Breast epithelium (tissue), 4 donors: ENCODE measurements around the gene FLVCR2. TPM values are rescaled to one million over a fixed set of nuclear protein-coding genes. Genes with fewer than 3 reads are reported as not detected.

Experiments used
- DNase-seq, 2 donors: peaks; one replicate each; pipeline ENCODE4 v3.0.0-alpha.2; 2019; ENCODE audit warnings: low spot score in 2 of 2
- H3K27ac ChIP-seq, 2 donors: fragments of 200-600 bp; sonication (generic) in 1 of 2; one replicate each; pipeline ENCODE4 v1.5.1; 2016 to 2019; ENCODE audit warnings: mild to moderate bottlenecking in 1 of 2
- H3K27me3 ChIP-seq, 2 donors: fragments of 200-600 bp; sonication (generic) in 1 of 2; one replicate each; pipeline versions ENCODE4 v1.5.1 to v1.6.0; 2017 to 2019; ENCODE audit warnings: control low read depth in 1 of 2, mild to moderate bottlenecking in 1 of 2
- H3K36me3 ChIP-seq: fragments of 200-600 bp; one replicate; pipeline ENCODE4 v1.5.1; 2019
- H3K4me1 ChIP-seq, 2 donors: fragments of 200-600 bp; sonication (generic); one replicate each; pipeline ENCODE4 v1.5.1; 2016 to 2019; ENCODE audit warnings: control low read depth in 1 of 2
- H3K4me3 ChIP-seq, 3 donors: fragments of 200-600 bp; sonication (generic); 1 replicate in 2 of 3; 2 replicates in 1 of 3; pipeline ENCODE4 v1.5.1; 2016 to 2019; ENCODE audit warnings: mild to moderate bottlenecking in 3 of 3, moderate library complexity in 2 of 3
- H3K9me3 ChIP-seq, 2 donors: fragments of 200-600 bp; sonication (generic) in 1 of 2; one replicate each; pipeline ENCODE4 v1.5.1; 2016 to 2019; ENCODE audit warnings: control low read depth in 1 of 2
- CTCF ChIP-seq, 3 donors: fragments of 450-650 bp; IDR thresholded peaks; one replicate each; pipeline ENCODE4 v1.5.1; 2016 to 2017; ENCODE audit warnings: antibody characterized with exemption in 3 of 3, mild to moderate bottlenecking in 3 of 3, moderate library complexity in 3 of 3
- POLR2A ChIP-seq: fragments of 450-650 bp; IDR thresholded peaks from one replicate; pipeline ENCODE4 v1.6.1; 2016; ENCODE audit warnings: antibody characterized with exemption, mild to moderate bottlenecking, moderate library complexity
- POLR2AphosphoS5 ChIP-seq, 3 donors: sonication (generic); formaldehyde crosslinking; IDR thresholded peaks; one replicate each; pipeline ENCODE4 v1.6.1; 2017; ENCODE audit warnings: antibody characterized with exemption in 3 of 3
- intact Hi-C: fragments of 100-400 bp; cut with DNase I; formaldehyde crosslinking; loops from one replicate; pipeline ENCODE4 v1.15.1; 2023; ENCODE audit warnings: low total_unique reads
- total RNA-seq, 3 donors: library from RNA; depleted of rRNA; stranded (reverse); fragments of >200 nt; gene quantifications; one replicate each; pipeline ENCODE4 v1.1.0, GENCODE V29; 2016

The FLVCR2 gene
- total RNA-seq, 3 donors from 2014 or later, result 4.6 to 15.4 (median 9.1) TPM

GRCh38 chr14:75577090-75577489 is 1.3 kb upstream of the FLVCR2 start:
- Histone ChIP-seq H3K4me1 (peaks cover 7% of the 10 kb centered on the region in 2 donors), H3K27ac (no peak overlapping the region), H3K9me3 (no peaks in the 10 kb centered on the region), H3K4me3 (no peak overlapping the region), H3K27me3 (no peaks in the 10 kb centered on the region), H3K36me3 (no peaks in the 10 kb centered on the region)
- intact Hi-C loops, result loop anchor here (1.0 kb wide), 1 partner anchor 77 kb away; no protein-coding TSS in a partner anchor
- no peak for DNase-seq
- TF ChIP-seq POLR2A, result no peak
- TF ChIP-seq POLR2AphosphoS5 (IDR thresholded peaks at IDR 0.05), result no peak
- no peak for TF ChIP-seq CTCF (IDR thresholded peaks at IDR 0.05)

- intact Hi-C loops, result loop anchor here (1.0 kb wide), 1 partner anchor 77 kb away; no protein-coding TSS in a partner anchor
- DNase-seq, result peak; percentile 73 to 87
- Histone ChIP-seq H3K27ac (peak overlapping the region; percentile 75 to 79), H3K4me1 (peaks cover 7% of the 10 kb centered on the region in 2 donors), H3K36me3 (no peaks in the 10 kb centered on the region), H3K27me3 (no peaks in the 10 kb centered on the region), H3K9me3 (no peaks in the 10 kb centered on the region), H3K4me3 (peak overlapping the region; percentile 47 to 70 (median 62))
- TF ChIP-seq POLR2AphosphoS5 (IDR thresholded peaks at IDR 0.05) (peak in 1 of 3 donors; percentile 35), POLR2A (no peak), CTCF (IDR thresholded peaks at IDR 0.05) (peak; percentile 59 to 74 (median 70))
Measured at GRCh38 chr14:75577729-75578101, 705 bp upstream of the FLVCR2 start.

- Histone ChIP-seq H3K9me3 (no peaks in the 10 kb centered on the region), H3K4me1 (peaks cover 7% of the 10 kb centered on the region in 2 donors), H3K27ac (peak overlapping the region; percentile 75 to 79), H3K27me3 (no peaks in the 10 kb centered on the region), H3K36me3 (no peaks in the 10 kb centered on the region), H3K4me3 (peak overlapping the region; percentile 47 to 70 (median 62))
- TF ChIP-seq POLR2A (no peak), CTCF (IDR thresholded peaks at IDR 0.05) (peak in 2 of 3 donors; percentile 27 to 44), POLR2AphosphoS5 (IDR thresholded peaks at IDR 0.05) (no peak)
- DNase-seq, result peak in 1 of 2 donors; percentile 33
- intact Hi-C loops, result no loop called here
Measured at GRCh38 chr14:75578786-75579337, 442 bp downstream of the FLVCR2 start.

GRCh38 chr14:75579338-75579864 is 981 bp downstream of the FLVCR2 start:
- Histone ChIP-seq H3K27me3 (no peaks in the 10 kb centered on the region), H3K4me1 (peaks cover 7% of the 10 kb centered on the region in 2 donors), H3K4me3 (peak overlapping the region; percentile 47 to 70 (median 62)), H3K36me3 (no peaks in the 10 kb centered on the region), H3K9me3 (no peaks in the 10 kb centered on the region), H3K27ac (peak overlapping the region; percentile 75 to 79)
- intact Hi-C loops, result no loop called here
- TF ChIP-seq CTCF (IDR thresholded peaks at IDR 0.05), result no peak
- no peak for TF ChIP-seq POLR2AphosphoS5 (IDR thresholded peaks at IDR 0.05)
- TF ChIP-seq POLR2A, result no peak
- DNase-seq, result no peak

GRCh38 chr14:75579882-75580281 is 1.5 kb downstream of the FLVCR2 start:
- Histone ChIP-seq H3K9me3 (no peaks in the 10 kb centered on the region), H3K4me1 (peaks cover 7% of the 10 kb centered on the region in 2 donors), H3K27me3 (no peaks in the 10 kb centered on the region), H3K27ac (no peak overlapping the region), H3K36me3 (no peaks in the 10 kb centered on the region), H3K4me3 (peak overlapping the region; percentile 47 to 70 (median 62))
- TF ChIP-seq POLR2A (no peak), POLR2AphosphoS5 (IDR thresholded peaks at IDR 0.05) (no peak), CTCF (IDR thresholded peaks at IDR 0.05) (no peak)
- intact Hi-C loops, result no loop called here
- DNase-seq, result peak in 1 of 2 donors; percentile 30
